Measurements from ENCODE around the gene KCTD5.

- TF ChIP-seq KDM1A (IDR thresholded peaks at IDR 0.05; ENCODE audit: borderline replicate concordance) (no peak), MTA2 (IDR thresholded peaks at IDR 0.05; ENCODE audit: low read depth) (no peak), POLR2AphosphoS2 (IDR thresholded peaks at IDR 0.05; ENCODE audit: low read depth, low read length) (no peak), RAD21 (IDR thresholded peaks at IDR 0.05; ENCODE audit: insufficient read depth, low read depth, low read length) (no peak), CTCF (IDR thresholded peaks at IDR 0.05 in 2 of 3, conservative IDR thresholded peaks at IDR 0.05 in 1 of 3; ENCODE audit: control insufficient read depth in 2 of 3, extremely low read depth in 1 of 3, insufficient read depth in 1 of 3, low read depth in 3 of 3, low read length in 3 of 3) (no peak), ZNF207 (IDR thresholded peaks at IDR 0.05; ENCODE audit: borderline replicate concordance) (no peak), ZZZ3 (IDR thresholded peaks at IDR 0.05; ENCODE audit: control insufficient read depth, insufficient read length, low read depth) (no peak)
Observed at GRCh38 chr16:2743007-2743810, 60.9 kb downstream of the KCTD5 start.

Data from GM12878 (cell line).